Activated CD4-positive, CD25-positive, alpha-beta regulatory T cell treated with anti-CD3 and anti-CD28 coated beads, Interleukin-2, amount 50 U/mL, for 72 hours (primary cell): ENCODE results near the gene DAP.
"Not testable (repeated sequence)": the region's sequence is repeated elsewhere in the genome, so short reads cannot be mapped to it uniquely, and the experiment has no call there.

Source experiments
- DNase-seq: peaks from one replicate; pipeline ENCODE4 v3.0.0; 2021

Gene DAP

GRCh38 chr5:10733426-10733825, 27.6 kb downstream of the DAP start:
- DNase-seq = no peak

GRCh38 chr5:10731913-10732312, 29.1 kb downstream of the DAP start:
- DNase-seq = no peak

- DNase-seq = no peak
Observed at GRCh38 chr5:10730043-10730351, 31.0 kb downstream of the DAP start.

GRCh38 chr5:10729320-10730042, 31.6 kb downstream of the DAP start:
- no peak for DNase-seq

- no peak for DNase-seq
Observed at GRCh38 chr5:10728679-10729078, 32.4 kb downstream of the DAP start.

GRCh38 chr5:10727861-10728260, 33.2 kb downstream of the DAP start:
- DNase-seq = no peak

GRCh38 chr5:10726913-10727517, 34.0 kb downstream of the DAP start:
- no peak for DNase-seq

- DNase-seq = no peak
Observed at GRCh38 chr5:10726179-10726912, 34.7 kb downstream of the DAP start.

GRCh38 chr5:10725636-10726035, 35.4 kb downstream of the DAP start:
- no peak for DNase-seq

GRCh38 chr5:10724781-10725507, 36.1 kb downstream of the DAP start:
- DNase-seq = no peak

GRCh38 chr5:10723514-10723913, 37.5 kb downstream of the DAP start:
- no peak for DNase-seq

GRCh38 chr5:10720766-10721165, 40.3 kb downstream of the DAP start:
- DNase-seq = not testable (repeated sequence)

GRCh38 chr5:10719965-10720364, 41.1 kb downstream of the DAP start:
- DNase-seq = no peak

GRCh38 chr5:10718617-10719016, 42.4 kb downstream of the DAP start:
- DNase-seq = not testable (repeated sequence)

- DNase-seq = not testable (repeated sequence)
Observed at GRCh38 chr5:10716825-10717224, 44.2 kb downstream of the DAP start.

- no peak for DNase-seq
Observed at GRCh38 chr5:10715605-10716290, 45.3 kb downstream of the DAP start.

- no peak for DNase-seq
Observed at GRCh38 chr5:10712574-10713366, 48.3 kb downstream of the DAP start.

GRCh38 chr5:10711562-10711961, 49.5 kb downstream of the DAP start:
- no peak for DNase-seq

- no peak for DNase-seq
Observed at GRCh38 chr5:10710513-10711128, 50.4 kb downstream of the DAP start.

GRCh38 chr5:10709933-10710332, 51.1 kb downstream of the DAP start:
- DNase-seq = no peak

GRCh38 chr5:10709409-10709808, 51.6 kb downstream of the DAP start:
- DNase-seq = no peak
